ENCODE data around the gene HSH2D. TPM values are rescaled to one million over a fixed set of nuclear protein-coding genes. Genes with fewer than 3 reads are reported as not detected.

Gene HSH2D
- total and polyA plus RNA-seq, 8 donors, result 2.2 to 13.2 (median 4.5) TPM

DNA sequence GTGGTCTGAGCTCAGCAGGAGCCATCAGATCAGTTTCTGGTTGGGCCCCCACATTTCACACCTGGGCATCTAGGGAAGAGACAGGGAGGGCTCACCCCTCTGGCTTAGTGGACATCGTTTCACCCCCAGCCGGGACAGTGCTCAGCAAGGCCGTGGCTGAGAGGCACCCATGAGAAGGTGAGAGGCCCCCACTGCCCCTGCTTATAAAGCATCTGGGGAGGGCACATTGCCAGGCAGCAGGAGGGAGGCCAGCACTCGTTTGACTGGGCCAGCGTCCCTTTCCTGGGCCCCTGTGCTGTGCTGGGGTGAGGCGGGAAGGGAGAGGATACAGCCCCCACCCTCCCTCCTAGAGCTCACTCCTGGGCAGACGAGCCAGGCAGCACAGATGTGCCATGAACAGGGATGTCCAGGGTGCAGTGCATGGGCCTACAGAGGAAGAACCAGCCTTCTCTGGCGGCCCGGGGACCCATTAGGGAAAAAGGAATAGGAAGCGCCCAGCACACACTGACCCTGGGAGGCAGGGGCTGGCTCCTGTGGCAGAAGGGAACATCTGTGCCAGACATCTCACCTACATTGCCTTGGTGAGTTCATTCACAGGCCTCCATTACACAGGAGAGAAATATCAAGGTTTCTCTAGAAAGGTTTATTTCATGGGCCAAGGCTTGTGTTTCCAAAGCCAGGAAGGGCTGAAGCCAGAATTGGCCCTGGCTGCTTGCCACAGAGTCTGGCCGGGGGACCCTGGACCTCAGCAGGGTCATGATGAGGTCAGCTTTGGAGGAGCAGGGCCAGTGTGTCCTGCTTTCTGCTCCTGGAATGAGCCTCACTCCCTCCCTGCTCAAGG lies 61.9 kb downstream of the HSH2D start:
- H3K27me3 ChIP-seq, result no peaks in the 10 kb centered on the region
- intact Hi-C loops (cut with DNase I), result no loop called here
- ATAC-seq (no peak), DNase-seq (peak in 3 of 6 donors; percentile 33 to 51 (median 49)), FAIRE-seq (no peak)
- H3K4me1 ChIP-seq, result no peaks in the 10 kb centered on the region
- 78 to 80% methylated on average over 11 of the region's 11 CpGs for WGBS, 2 donors
- peaks cover 3 to 20% (median 6%) of the 10 kb centered on the region in 3 donors for H3K36me3 ChIP-seq
- no peak overlapping the region for H3K27ac ChIP-seq
- no peaks in the 10 kb centered on the region for H3K9me3 ChIP-seq
- TF ChIP-seq, protein P1, sequence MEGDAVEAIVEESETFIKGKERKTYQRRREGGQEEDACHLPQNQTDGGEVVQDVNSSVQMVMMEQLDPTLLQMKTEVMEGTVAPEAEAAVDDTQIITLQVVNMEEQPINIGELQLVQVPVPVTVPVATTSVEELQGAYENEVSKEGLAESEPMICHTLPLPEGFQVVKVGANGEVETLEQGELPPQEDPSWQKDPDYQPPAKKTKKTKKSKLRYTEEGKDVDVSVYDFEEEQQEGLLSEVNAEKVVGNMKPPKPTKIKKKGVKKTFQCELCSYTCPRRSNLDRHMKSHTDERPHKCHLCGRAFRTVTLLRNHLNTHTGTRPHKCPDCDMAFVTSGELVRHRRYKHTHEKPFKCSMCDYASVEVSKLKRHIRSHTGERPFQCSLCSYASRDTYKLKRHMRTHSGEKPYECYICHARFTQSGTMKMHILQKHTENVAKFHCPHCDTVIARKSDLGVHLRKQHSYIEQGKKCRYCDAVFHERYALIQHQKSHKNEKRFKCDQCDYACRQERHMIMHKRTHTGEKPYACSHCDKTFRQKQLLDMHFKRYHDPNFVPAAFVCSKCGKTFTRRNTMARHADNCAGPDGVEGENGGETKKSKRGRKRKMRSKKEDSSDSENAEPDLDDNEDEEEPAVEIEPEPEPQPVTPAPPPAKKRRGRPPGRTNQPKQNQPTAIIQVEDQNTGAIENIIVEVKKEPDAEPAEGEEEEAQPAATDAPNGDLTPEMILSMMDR (IDR thresholded peaks at IDR 0.05), result no peak
- H3K4me3 ChIP-seq, result no peak overlapping the region

- no peaks in the 10 kb centered on the region for H3K27me3 ChIP-seq
- peaks cover 3 to 20% (median 6%) of the 10 kb centered on the region in 3 donors for H3K36me3 ChIP-seq
- no peak overlapping the region for H3K4me3 ChIP-seq
- DNase-seq (no peak), FAIRE-seq (no peak), ATAC-seq (no peak)
- intact Hi-C loops (cut with DNase I), result no loop called here
- TF ChIP-seq, protein P1 (IDR thresholded peaks at IDR 0.05), result no peak
- H3K4me1 ChIP-seq, result no peaks in the 10 kb centered on the region
- H3K27ac ChIP-seq, result no peak overlapping the region
- no peaks in the 10 kb centered on the region for H3K9me3 ChIP-seq
- 93 to 94% methylated on average over 14 of the region's 14 CpGs for WGBS, 2 donors
These were observed 62.6 kb downstream of the HSH2D start for GRCh38 chr19:16206046-16206605.

GRCh38 chr19:16206637-16207036 lies 63.2 kb downstream of the HSH2D start:
- Histone ChIP-seq H3K9me3 (no peaks in the 10 kb centered on the region), H3K36me3 (peaks cover 3 to 20% (median 6%) of the 10 kb centered on the region in 3 donors), H3K4me1 (no peaks in the 10 kb centered on the region), H3K27ac (no peak overlapping the region), H3K4me3 (no peak overlapping the region), H3K27me3 (no peaks in the 10 kb centered on the region)
- no peak for FAIRE-seq
- no peak for ATAC-seq
- no peak for DNase-seq
- WGBS, 2 donors, result 93 to 94% methylated on average over 7 of the region's 7 CpGs
- TF ChIP-seq, protein P1 (IDR thresholded peaks at IDR 0.05), result no peak
- intact Hi-C loops (cut with DNase I), result no loop called here

- DNase-seq (peak in 1 of 6 donors; percentile 48), ATAC-seq (no peak), FAIRE-seq (no peak)
- Histone ChIP-seq H3K4me3 (no peak overlapping the region), H3K27ac (no peak overlapping the region), H3K4me1 (no peaks in the 10 kb centered on the region), H3K27me3 (no peaks in the 10 kb centered on the region), H3K9me3 (no peaks in the 10 kb centered on the region), H3K36me3 (peaks cover 3 to 20% (median 6%) of the 10 kb centered on the region in 3 donors)
- TF ChIP-seq, protein P1 (IDR thresholded peaks at IDR 0.05), result no peak
- intact Hi-C loops (cut with DNase I), result no loop called here
- 93% methylated on average over 10 of the region's 10 CpGs for WGBS, 2 donors
These were observed 63.6 kb downstream of the HSH2D start for GRCh38 chr19:16207063-16207462.

All from pancreas (tissue), 10 donors.